GM23338 (cell line): ENCODE data around the gene KCNH6. TPM values are rescaled to one million over a fixed set of nuclear protein-coding genes. Genes with fewer than 3 reads are reported as not detected.

Experiments
- ATAC-seq: fragments of 200-7000 bp; cut with Tn5 transposase; 3 replicates; pipeline ENCODE4 v1.9.1; 2020
- DNase-seq: peaks from one replicate; pipeline ENCODE4 v3.0.0-alpha.2; 2015; ENCODE audit warnings: low spot score
- H2AFZ ChIP-seq: fragments of 200-600 bp; sonication (generic); 2 replicates; pipeline ENCODE4 v1.8.0; 2016; ENCODE audit warnings: antibody characterized with exemption, mild to moderate bottlenecking, moderate library complexity
- H3F3A ChIP-seq: fragments of 200-600 bp; sonication (generic); replicated peaks from 2 replicates; pipeline ENCODE4 v1.8.0; 2017; ENCODE audit warnings: antibody characterized with exemption, mixed run types, low read depth
- H3K27ac ChIP-seq: fragments of 200-600 bp; sonication (generic); 2 replicates; pipeline ENCODE4 v1.6.1; 2016; ENCODE audit warnings: low read depth
- H3K27me3 ChIP-seq: fragments of 200-600 bp; sonication (generic); 2 replicates; pipeline ENCODE4 v1.8.0; 2016; ENCODE audit warnings: mild to moderate bottlenecking, mixed run types, moderate library complexity; ENCODE audit not compliant: insufficient read depth
- H3K36me3 ChIP-seq: fragments of 200-600 bp; sonication (generic); 2 replicates; pipeline ENCODE4 v1.8.0; 2016; ENCODE audit warnings: mild to moderate bottlenecking; ENCODE audit not compliant: insufficient read depth
- H3K4me1 ChIP-seq: fragments of 200-600 bp; sonication (generic); 2 replicates; pipeline ENCODE4 v1.8.0; 2016; ENCODE audit warnings: mild to moderate bottlenecking, moderate library complexity; ENCODE audit not compliant: insufficient read depth
- H3K4me2 ChIP-seq: fragments of 200-600 bp; sonication (generic); 2 replicates; pipeline ENCODE4 v1.7.1; 2017; ENCODE audit warnings: mixed run types
- H3K4me3 ChIP-seq: fragments of 200-600 bp; sonication (generic); 2 replicates; pipeline ENCODE4 v1.6.1; 2016; ENCODE audit warnings: mixed run types
- H3K79me2 ChIP-seq: fragments of 200-600 bp; sonication (generic); replicated peaks from 2 replicates; pipeline ENCODE4 v1.8.0; 2017; ENCODE audit warnings: mild to moderate bottlenecking; ENCODE audit not compliant: insufficient read depth
- H3K9me2 ChIP-seq: fragments of 200-600 bp; sonication (generic); 2 replicates; pipeline ENCODE4 v1.8.0; 2017; ENCODE audit not compliant: insufficient read depth
- H4K20me1 ChIP-seq: fragments of 200-600 bp; sonication (generic); replicated peaks from 2 replicates; pipeline ENCODE4 v1.8.0; 2017; ENCODE audit warnings: mild to moderate bottlenecking; ENCODE audit not compliant: insufficient read depth
- H3K27ac Mint-ChIP-seq: 2 replicates; pipeline ENCODE4 v1.8.0; 2020; ENCODE audit warnings: inconsistent platforms, mild to moderate bottlenecking, moderate library complexity, mixed read lengths
- H3K27me3 Mint-ChIP-seq: 3 replicates; pipeline ENCODE4 v1.8.0; 2022; ENCODE audit warnings: low read depth, mild to moderate bottlenecking, moderate library complexity, mixed read lengths, inconsistent platforms; ENCODE audit not compliant: insufficient read depth, poor library complexity
- H3K36me3 Mint-ChIP-seq: 3 replicates; pipeline ENCODE4 v1.8.0; 2021; ENCODE audit warnings: low read depth, mild to moderate bottlenecking, inconsistent platforms, moderate library complexity, mixed read lengths
- H3K4me1 Mint-ChIP-seq: 3 replicates; pipeline ENCODE4 v1.8.0; 2020; ENCODE audit warnings: mild to moderate bottlenecking, inconsistent platforms, mixed read lengths
- H3K4me3 Mint-ChIP-seq: 3 replicates; pipeline ENCODE4 v1.8.0; 2021; ENCODE audit warnings: moderate library complexity, mild to moderate bottlenecking, inconsistent platforms, mixed read lengths
- H3K9me3 Mint-ChIP-seq: 3 replicates; pipeline ENCODE4 v1.8.0; 2020; ENCODE audit warnings: moderate library complexity, mild to moderate bottlenecking, inconsistent platforms, mixed read lengths
- CREB1 ChIP-seq: fragments of 250-450 bp; sonication (Bioruptor Pico); IDR thresholded peaks from 2 replicates; pipeline ENCODE4 v1.5.0; 2020; ENCODE audit warnings: low read depth, mild to moderate bottlenecking, moderate library complexity
- CTCF ChIP-seq, 2 experiments: fragments of 200-600 bp in 1 of 2; sonication (generic) in 1 of 2; conservative IDR thresholded peaks; 2 replicates each; pipeline versions ENCODE4 v1.5.1 to v1.6.1; 2016 to 2017; ENCODE audit warnings: antibody characterized with exemption in 2 of 2, low read depth in 2 of 2, mild to moderate bottlenecking in 2 of 2, moderate library complexity in 1 of 2
- ETS1 ChIP-seq: IDR thresholded peaks from 2 replicates; pipeline ENCODE4 v1.6.1; 2016; ENCODE audit warnings: antibody characterized with exemption
- EZH2 ChIP-seq: fragments of 200-600 bp; sonication (generic); IDR thresholded peaks from one replicate; pipeline ENCODE4 v1.8.0; 2017; ENCODE audit warnings: antibody characterized with exemption, mild to moderate bottlenecking, low read depth; ENCODE audit not compliant: unreplicated experiment
- EZH2phosphoT487 ChIP-seq: fragments of 200-600 bp; sonication (generic); IDR thresholded peaks from one replicate; pipeline ENCODE4 v1.8.1; 2018; ENCODE audit warnings: antibody characterized with exemption; ENCODE audit not compliant: unreplicated experiment
- JUNB ChIP-seq: IDR thresholded peaks from one replicate; pipeline ENCODE4 v1.6.1; 2016; ENCODE audit warnings: antibody characterized with exemption; ENCODE audit not compliant: unreplicated experiment
- NANOG ChIP-seq: IDR thresholded peaks from 2 replicates; pipeline ENCODE4 v1.6.1; 2016; ENCODE audit warnings: antibody characterized with exemption, borderline replicate concordance
- POLR2AphosphoS5 ChIP-seq: IDR thresholded peaks from 2 replicates; pipeline ENCODE4 v1.6.1; 2016; ENCODE audit warnings: antibody characterized with exemption, low read depth
- REST ChIP-seq: IDR thresholded peaks from one replicate; pipeline ENCODE4 v1.6.1; 2018; ENCODE audit warnings: antibody characterized with exemption; ENCODE audit not compliant: unreplicated experiment
- STAT1 ChIP-seq: IDR thresholded peaks from one replicate; pipeline ENCODE4 v1.6.1; 2016; ENCODE audit warnings: antibody characterized with exemption; ENCODE audit not compliant: unreplicated experiment
- ZNF114 ChIP-seq: fragments of 250-450 bp; sonication (Bioruptor Pico); IDR thresholded peaks from 2 replicates; pipeline ENCODE4 v1.5.0; 2020; ENCODE audit warnings: mild to moderate bottlenecking, moderate library complexity
- ZNF331 ChIP-seq: fragments of 250-450 bp; sonication (Bioruptor Pico); IDR thresholded peaks from 2 replicates; pipeline ENCODE4 v1.5.0; 2020; ENCODE audit warnings: low read depth, mild to moderate bottlenecking, moderate library complexity
- ZNF462 ChIP-seq: fragments of 250-450 bp; sonication (Bioruptor Pico); IDR thresholded peaks from 2 replicates; pipeline ENCODE4 v1.5.0; 2020; ENCODE audit warnings: mild to moderate bottlenecking, moderate library complexity
- polyA plus RNA-seq: library from polyadenylated mRNA; unstranded; fragments of >200 nt; fragmentation: Nextera tagmentation; extraction: Ambion mirVana; gene quantifications from 2 replicates; pipeline ENCODE4 v1.2.1, GENCODE V29; 2016
- total RNA-seq: library from RNA; depleted of rRNA; stranded (reverse); fragments of >200 nt; shearing (Covaris generic); gene quantifications from 2 replicates; pipeline ENCODE4 v1.2.3, GENCODE V29; 2014

The KCNH6 gene
- total and polyA plus RNA-seq, 2 experiments from 2014 or later, result 1.3 to 2.8 TPM

GRCh38 chr17:63493411-63493810 is 29.7 kb upstream of the KCNH6 start:
- no peak overlapping the region for H3K27ac Mint-ChIP-seq
- DNase-seq, result no peak
- H3K9me2 ChIP-seq, result no peaks in the 10 kb centered on the region
- no peak for ATAC-seq
- no peaks in the 10 kb centered on the region for H3F3A ChIP-seq
- no peaks in the 10 kb centered on the region for H3K9me3 Mint-ChIP-seq
- H3K4me2 ChIP-seq, result no peak overlapping the region
- H3K4me1 Mint-ChIP-seq, result peaks cover 9% of the 10 kb centered on the region; the same call in 2 of the 3 replicates
- H3K36me3 ChIP-seq, result no peaks in the 10 kb centered on the region
- TF ChIP-seq ETS1 (no peak), ZNF331 (CRISPR knock-in tag) (no peak), EZH2 (no peak), POLR2AphosphoS5 (no peak), REST (no peak), NANOG (no peak), ZNF462 (CRISPR knock-in tag) (no peak), CREB1 (CRISPR knock-in tag) (no peak), STAT1 (no peak), CTCF (conservative IDR thresholded peaks at IDR 0.05; ENCODE audit: low read depth in 2 of 2) (no peak), EZH2phosphoT487 (no peak), ZNF114 (CRISPR knock-in tag) (no peak), JUNB (no peak)
- H3K27me3 Mint-ChIP-seq, result peaks cover 2% of the 10 kb centered on the region
- H4K20me1 ChIP-seq, result no peaks in the 10 kb centered on the region
- no peak overlapping the region for H3K4me3 ChIP-seq
- no peak overlapping the region for H3K4me3 Mint-ChIP-seq
- H3K27ac ChIP-seq, result no peak overlapping the region
- no peaks in the 10 kb centered on the region for H3K4me1 ChIP-seq
- H3K36me3 Mint-ChIP-seq, result no peaks in the 10 kb centered on the region; the same call in 2 of the 3 replicates
- H3K27me3 ChIP-seq, result no peaks in the 10 kb centered on the region
- no peaks in the 10 kb centered on the region for H3K79me2 ChIP-seq
- H2AFZ ChIP-seq, result no peak overlapping the region
